Muscle of arm (tissue), 12 donors: ENCODE measurements around the gene GIMAP5. TPM values are rescaled to one million over a fixed set of nuclear protein-coding genes. Genes with fewer than 3 reads are reported as not detected.

Source experiments
- polyA plus RNA-seq, 12 donors: library from polyadenylated mRNA; unstranded; fragments of 120-200 nt; gene quantifications; one replicate each; pipeline ENCODE4 v1.2.1, GENCODE V29; 2013; ENCODE audit not compliant: insufficient read length in 12 of 12

GIMAP5 gene
- polyA plus RNA-seq, 12 donors = 5.4 to 10.7 (median 7.7) TPM; not detected in 1

Other genes starting within 250 kb of the GIMAP5 start
- 10 to 100 TPM in 7 of 12 donors, 1 to 10 TPM in 4, not detected in 1; 7.4 to 15.2 (median 10.5) TPM for gene GIMAP7, start 222.5 kb upstream of the GIMAP5 start, polyA plus RNA-seq
- gene GIMAP4, start 170.0 kb upstream of the GIMAP5 start, polyA plus RNA-seq = 10 to 100 TPM in 11 of 12 donors, not detected in 1; 17.2 to 41.1 (median 19.7) TPM
- 10 to 100 TPM in 11 of 12 donors, not detected in 1; 13.9 to 18.3 (median 15.3) TPM for gene GIMAP6, start 105.0 kb upstream of the GIMAP5 start, polyA plus RNA-seq
- gene GIMAP2, start 51.7 kb upstream of the GIMAP5 start, polyA plus RNA-seq = 1 to 10 TPM in 10 of 12 donors, not detected in 2; 3.6 to 8.3 (median 6.2) TPM
- 1 to 10 TPM in 11 of 12 donors, not detected in 1; 2.0 to 3.6 (median 2.5) TPM for gene GIMAP1, start 20.8 kb upstream of the GIMAP5 start, polyA plus RNA-seq
- 10 to 100 TPM in 10 of 12 donors, 1 to 10 TPM in 1, not detected in 1; 7.9 to 35.3 (median 16.0) TPM for gene TMEM176B, start 62.9 kb downstream of the GIMAP5 start, polyA plus RNA-seq
- gene TMEM176A, start 63.4 kb downstream of the GIMAP5 start, polyA plus RNA-seq = 10 to 100 TPM in 9 of 12 donors, 1 to 10 TPM in 2, not detected in 1; 8.3 to 27.0 (median 12.8) TPM
- 10 to 100 TPM in 1 of 12 donors, under 1 TPM in 7, not detected in 4; 0.13 to 19.9 (median 0.39) TPM for gene AOC1, start 115.1 kb downstream of the GIMAP5 start, polyA plus RNA-seq
- gene KCNH2, start 240.9 kb downstream of the GIMAP5 start, polyA plus RNA-seq = 10 to 100 TPM in 10 of 12 donors, 1 to 10 TPM in 1, not detected in 1; 9.1 to 28.0 (median 14.8) TPM